Middle frontal gyrus (tissue), 1 donor: ENCODE measurements around the gene FGGY.
A peak's percentile ranks its signal among the peaks of the same experiment; 100 is the strongest.

Experiments used
- DNase-seq: peaks from one replicate; pipeline ENCODE4 v3.0.0-alpha.2; 2015; ENCODE audit warnings: low spot score; ENCODE audit errors: extremely low spot score

FGGY gene

GRCh38 chr1:59378621-59379370, 81.9 kb downstream of the FGGY start:
- no peak for DNase-seq

- no peak for DNase-seq
Measured at GRCh38 chr1:59379371-59379728, 82.5 kb downstream of the FGGY start.

- DNase-seq, result no peak
Measured at GRCh38 chr1:59383963-59384362, 87.1 kb downstream of the FGGY start.

GRCh38 chr1:59384443-59384842, 87.5 kb downstream of the FGGY start:
- no peak for DNase-seq

- no peak for DNase-seq
Measured at GRCh38 chr1:59388191-59388590, 91.3 kb downstream of the FGGY start.

DNA sequence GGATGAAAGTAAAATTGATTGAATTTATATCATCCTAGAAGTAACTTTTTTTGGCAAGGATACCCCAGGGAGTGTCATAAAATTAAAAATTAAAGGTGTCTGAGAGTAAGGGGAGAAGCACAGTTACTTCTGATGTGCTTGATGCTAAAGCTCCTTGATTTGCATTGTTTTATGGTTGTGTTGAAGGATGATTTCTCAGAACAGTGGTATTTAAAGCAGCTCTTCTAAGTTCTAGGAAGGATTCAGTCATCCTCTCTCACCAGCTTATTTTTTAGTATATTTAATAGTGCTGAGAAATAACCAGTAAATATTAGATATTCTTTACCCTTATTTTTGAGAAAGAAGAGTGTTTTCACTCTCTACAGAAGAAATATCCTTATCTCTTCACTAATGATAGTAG, 93.0 kb downstream of the FGGY start:
- no peak for DNase-seq

DNA sequence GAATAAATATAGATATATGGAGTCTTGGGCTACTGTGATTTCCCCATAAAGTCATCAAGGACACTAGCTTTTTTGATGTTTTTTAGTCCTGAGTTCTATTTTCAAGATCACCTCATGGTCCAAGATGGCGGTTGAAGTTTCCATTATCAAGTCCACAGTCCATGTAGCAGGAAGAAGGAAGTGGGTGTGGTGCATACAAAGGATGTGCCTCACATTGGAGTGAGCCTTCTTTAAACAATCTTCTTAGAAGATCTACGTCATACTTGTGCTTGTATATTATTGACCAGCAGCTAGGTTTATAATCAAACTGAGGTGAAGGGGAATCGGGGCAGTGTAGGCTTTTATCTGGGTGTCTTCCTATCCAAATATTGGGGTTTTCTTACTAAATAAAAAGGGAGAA, 93.4 kb downstream of the FGGY start:
- no peak for DNase-seq

GRCh38 chr1:59391212-59392179, 94.6 kb downstream of the FGGY start:
- DNase-seq, result no peak

- peak; percentile 17 for DNase-seq
Measured at GRCh38 chr1:59393211-59394180, 96.6 kb downstream of the FGGY start.

- no peak for DNase-seq
Measured at GRCh38 chr1:59394706-59395425, 98.0 kb downstream of the FGGY start.

GRCh38 chr1:59396387-59396786, 99.5 kb downstream of the FGGY start:
- no peak for DNase-seq

DNA sequence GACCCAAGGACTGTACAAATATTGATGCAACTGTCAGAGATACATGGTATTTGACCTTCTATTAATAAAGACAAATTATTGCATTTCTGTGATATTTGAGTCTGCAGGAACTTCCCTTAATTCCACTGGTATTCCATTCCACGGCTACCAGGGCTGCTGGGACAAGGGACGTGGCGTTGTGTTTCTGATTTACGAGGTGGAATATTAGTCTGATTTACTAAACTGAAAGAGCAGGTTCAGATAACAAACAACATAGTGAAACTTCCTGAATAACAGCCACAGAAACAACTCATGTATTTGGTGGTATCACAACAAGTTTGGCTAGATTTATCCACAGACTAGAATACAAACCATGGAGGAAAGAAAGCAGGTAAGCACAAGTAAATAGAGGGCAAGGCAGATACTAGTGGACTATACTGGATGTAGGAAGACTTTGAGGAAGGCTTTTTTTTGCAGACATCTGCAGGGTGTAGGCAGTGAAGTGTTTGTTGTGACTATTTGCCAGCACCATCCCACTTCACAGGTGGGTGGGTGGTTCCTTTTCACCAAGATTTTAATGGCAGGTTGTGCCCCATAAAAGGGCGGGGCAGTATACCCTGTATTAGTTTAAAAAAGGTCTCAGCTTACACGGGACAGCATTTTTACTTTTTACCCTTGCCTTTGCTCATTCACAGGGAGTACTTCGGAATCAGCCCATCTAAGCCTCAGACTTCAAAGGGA, 100.4 kb downstream of the FGGY start:
- no peak for DNase-seq

GRCh38 chr1:59399642-59400041, 102.7 kb downstream of the FGGY start:
- no peak for DNase-seq

DNA sequence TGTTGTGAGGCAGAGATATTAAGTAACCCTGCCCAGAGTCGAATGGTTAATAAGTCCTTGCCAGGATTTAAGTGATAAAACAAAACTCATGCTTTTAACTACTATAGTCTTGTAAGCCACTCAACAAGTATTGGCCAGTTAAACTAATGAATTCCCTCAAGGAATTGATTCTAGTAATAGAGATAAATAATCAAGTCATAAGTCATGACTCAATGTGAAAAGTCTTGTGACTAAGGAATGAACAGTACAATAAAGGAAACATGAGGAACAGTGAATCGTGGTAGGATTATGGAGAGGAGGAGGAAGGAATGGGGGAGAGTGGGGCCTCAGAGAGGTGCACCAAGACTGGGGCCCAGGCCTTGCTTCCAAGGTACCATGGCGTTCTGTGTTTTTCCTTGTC, 104.7 kb downstream of the FGGY start:
- DNase-seq, result no peak

GRCh38 chr1:59404796-59405195, 107.9 kb downstream of the FGGY start:
- no peak for DNase-seq

- DNase-seq, result no peak
Measured at GRCh38 chr1:59406437-59407164, 109.7 kb downstream of the FGGY start.

GRCh38 chr1:59408608-59409240, 111.8 kb downstream of the FGGY start:
- DNase-seq, result no peak

GRCh38 chr1:59409549-59409948, 112.7 kb downstream of the FGGY start:
- DNase-seq, result no peak

GRCh38 chr1:59409986-59410385, 113.1 kb downstream of the FGGY start:
- no peak for DNase-seq
